Lung (tissue), 12 donors: Measurements from ENCODE around the gene OPN4. TPM values are rescaled to one million over a fixed set of nuclear protein-coding genes. Genes with fewer than 3 reads are reported as not detected.

Experiments used
- ATAC-seq: fragments of 200-7000 bp; cut with Tn5 transposase; one replicate; pipeline ENCODE4 v1.9.1; 2020; ENCODE audit warnings: moderate number of reproducible peaks; ENCODE audit not compliant: insufficient read depth, low FRiP score
- DNase-seq, 3 donors: peaks; one replicate each; pipeline ENCODE4 v3.0.0-alpha.2; 2013 to 2017
- H3K27ac ChIP-seq, 2 donors: one replicate each; pipeline ENCODE4 v1.5.1; 2013; ENCODE audit warnings: mild to moderate bottlenecking in 2 of 2, moderate library complexity in 2 of 2, control low read depth in 1 of 2, inconsistent platforms in 1 of 2, low read depth in 1 of 2, low read length in 1 of 2
- H3K27me3 ChIP-seq, 3 donors: one replicate each; pipeline ENCODE4 v1.5.1; 2013; ENCODE audit warnings: low read length in 2 of 3; ENCODE audit not compliant: control insufficient read depth in 3 of 3, insufficient read depth in 3 of 3
- H3K36me3 ChIP-seq, 4 donors: one replicate each; pipeline ENCODE4 v1.5.1; 2013; ENCODE audit warnings: low read length in 4 of 4, mild to moderate bottlenecking in 1 of 4, moderate library complexity in 1 of 4; ENCODE audit not compliant: control insufficient read depth in 4 of 4, insufficient read depth in 4 of 4
- H3K4me1 ChIP-seq, 5 donors: one replicate each; pipeline ENCODE4 v1.5.1; 2013; ENCODE audit warnings: low read length in 5 of 5, mild to moderate bottlenecking in 2 of 5, moderate library complexity in 1 of 5; ENCODE audit not compliant: control insufficient read depth in 5 of 5, insufficient read depth in 5 of 5
- H3K4me3 ChIP-seq: one replicate; pipeline ENCODE4 v1.5.1; 2013; ENCODE audit warnings: mild to moderate bottlenecking, control low read depth, moderate library complexity
- H3K9ac ChIP-seq, 2 donors: one replicate each; pipeline ENCODE4 v1.5.1; 2013; ENCODE audit warnings: low read length in 2 of 2, control low read depth in 1 of 2; ENCODE audit not compliant: insufficient read depth in 1 of 2
- H3K9me3 ChIP-seq, 4 donors: one replicate each; pipeline ENCODE4 v1.5.1; 2013; ENCODE audit warnings: low read length in 3 of 4, mild to moderate bottlenecking in 1 of 4, moderate library complexity in 1 of 4; ENCODE audit not compliant: control insufficient read depth in 4 of 4, insufficient read depth in 3 of 4
- WGBS, 2 donors: extraction: QIAGEN DNeasy Blood & Tissue Kit; methylation state at CpG; one replicate each; pipeline ENCODE4 v1.1.7; 2013; 5-methylcytosine and 5-hydroxymethylcytosine counted together
- polyA plus RNA-seq, 2 donors: library from polyadenylated mRNA; stranded (reverse); fragments of 200-250 nt; gene quantifications; one replicate each; pipeline ENCODE4 v1.2.1, GENCODE V29; 2013
- total RNA-seq, 2 donors: library from RNA; depleted of rRNA in 1 of 2; stranded (reverse); fragments of >200 nt in 1 of 2; gene quantifications; one replicate each; pipeline ENCODE4 v1.2.1, GENCODE V29; 2014 to 2021
- TF ChIP-seq, protein P1 (sequence below): IDR thresholded peaks from 2 replicates; pipeline ENCODE4 v1.5.1; 2012; ENCODE audit warnings: mild to moderate bottlenecking; ENCODE audit errors: control extremely low read depth, extremely low read depth
- donor health status: control.
- donor health status: control.
- donor health status: Bipolar disorder and iron deficiency.
- donor health status: healthy.
- donor health status: DM: yes; HTN: yes; CAD: no.

The OPN4 gene
- total and polyA plus RNA-seq, 4 donors, result 0.12 TPM; not detected in 3

DNA sequence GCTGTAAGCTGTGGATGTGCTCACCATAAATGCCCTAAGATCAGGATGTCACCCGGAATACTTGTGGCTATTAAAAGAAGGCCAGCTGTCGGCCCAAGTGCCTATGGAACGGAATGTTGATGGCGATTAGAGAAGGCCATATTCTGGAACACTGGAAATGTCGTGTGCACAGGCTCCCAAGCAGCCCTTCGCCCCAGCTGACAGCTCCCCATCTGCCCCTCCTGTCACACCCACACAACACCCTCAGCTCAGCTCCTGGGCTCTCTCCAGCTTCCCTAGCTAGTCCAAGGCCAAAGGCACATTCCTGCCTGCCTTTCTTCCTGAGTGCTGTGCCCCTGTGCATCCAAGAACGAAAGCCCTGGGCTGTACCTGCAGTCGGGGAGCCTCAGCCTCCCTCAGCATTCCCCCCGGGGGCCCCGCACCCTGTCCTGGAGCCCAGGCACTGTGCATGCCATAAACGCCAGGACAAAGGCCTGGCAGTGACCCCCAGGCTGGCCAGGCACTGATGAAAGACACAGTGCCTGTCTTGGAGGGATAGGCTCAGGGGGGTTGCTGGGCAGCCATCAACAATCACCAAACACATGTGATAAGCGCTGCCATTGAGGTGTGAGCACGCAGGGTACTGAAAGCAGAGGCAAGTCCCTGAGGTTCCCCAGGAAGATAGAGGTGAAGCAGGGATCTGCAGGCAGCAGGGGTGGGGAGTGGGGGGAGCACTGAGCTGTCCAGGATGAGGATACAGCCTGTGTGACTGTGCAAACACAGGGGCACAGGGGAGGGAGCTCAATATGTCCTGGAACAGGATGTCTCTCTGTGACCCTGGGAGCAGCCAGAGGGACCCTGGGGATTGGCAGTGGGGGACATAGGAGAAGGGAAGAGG lies 10.2 kb downstream of the OPN4 start:
- Histone ChIP-seq H3K9ac (no peak overlapping the region), H3K4me1 (peaks cover 0 to 34% (median 9%) of the 10 kb centered on the region in 5 donors), H3K36me3 (no peaks in the 10 kb centered on the region), H3K4me3 (no peak overlapping the region), H3K27ac (peak overlapping the region in 1 of 2 donors; percentile 94), H3K27me3 (no peaks in the 10 kb centered on the region), H3K9me3 (peaks cover 0 to 2% (median 0%) of the 10 kb centered on the region in 4 donors)
- DNase-seq (peak in 1 of 3 donors; percentile 31), ATAC-seq (no peak)
- WGBS, 2 donors, result 63 to 72% methylated on average over 13 of the region's 13 CpGs
- TF ChIP-seq, protein P1, sequence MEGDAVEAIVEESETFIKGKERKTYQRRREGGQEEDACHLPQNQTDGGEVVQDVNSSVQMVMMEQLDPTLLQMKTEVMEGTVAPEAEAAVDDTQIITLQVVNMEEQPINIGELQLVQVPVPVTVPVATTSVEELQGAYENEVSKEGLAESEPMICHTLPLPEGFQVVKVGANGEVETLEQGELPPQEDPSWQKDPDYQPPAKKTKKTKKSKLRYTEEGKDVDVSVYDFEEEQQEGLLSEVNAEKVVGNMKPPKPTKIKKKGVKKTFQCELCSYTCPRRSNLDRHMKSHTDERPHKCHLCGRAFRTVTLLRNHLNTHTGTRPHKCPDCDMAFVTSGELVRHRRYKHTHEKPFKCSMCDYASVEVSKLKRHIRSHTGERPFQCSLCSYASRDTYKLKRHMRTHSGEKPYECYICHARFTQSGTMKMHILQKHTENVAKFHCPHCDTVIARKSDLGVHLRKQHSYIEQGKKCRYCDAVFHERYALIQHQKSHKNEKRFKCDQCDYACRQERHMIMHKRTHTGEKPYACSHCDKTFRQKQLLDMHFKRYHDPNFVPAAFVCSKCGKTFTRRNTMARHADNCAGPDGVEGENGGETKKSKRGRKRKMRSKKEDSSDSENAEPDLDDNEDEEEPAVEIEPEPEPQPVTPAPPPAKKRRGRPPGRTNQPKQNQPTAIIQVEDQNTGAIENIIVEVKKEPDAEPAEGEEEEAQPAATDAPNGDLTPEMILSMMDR, result no peak

DNA sequence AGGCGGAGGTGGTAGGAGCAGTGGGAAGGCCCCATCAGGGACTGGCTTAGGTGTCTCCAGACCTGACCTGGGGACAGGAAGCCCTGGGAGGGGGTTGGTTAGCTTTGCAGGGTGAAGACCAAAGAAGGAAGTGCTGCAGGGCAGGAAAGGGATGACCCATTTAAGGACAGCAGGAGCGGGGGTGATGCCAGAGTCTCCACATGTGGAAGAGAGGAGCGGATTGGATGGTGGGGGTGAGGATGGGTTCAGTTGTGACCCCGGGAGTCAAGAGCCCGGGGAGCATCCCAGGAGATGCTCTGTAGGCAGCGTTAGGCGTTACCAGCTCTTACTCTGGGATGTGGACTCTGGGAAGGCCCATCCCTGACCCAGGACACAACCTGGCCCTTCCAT lies 10.9 kb downstream of the OPN4 start:
- H3K27ac ChIP-seq, result peak overlapping the region in 1 of 2 donors; percentile 94
- peaks cover 0 to 34% (median 9%) of the 10 kb centered on the region in 5 donors for H3K4me1 ChIP-seq
- H3K9ac ChIP-seq, result no peak overlapping the region
- peaks cover 0 to 2% (median 0%) of the 10 kb centered on the region in 4 donors for H3K9me3 ChIP-seq
- TF ChIP-seq, protein P1, result no peak
- WGBS, 2 donors, result 76% methylated on average over 7 of the region's 7 CpGs
- no peaks in the 10 kb centered on the region for H3K36me3 ChIP-seq
- H3K4me3 ChIP-seq, result no peak overlapping the region
- no peaks in the 10 kb centered on the region for H3K27me3 ChIP-seq
- no peak for DNase-seq
- no peak for ATAC-seq

DNA sequence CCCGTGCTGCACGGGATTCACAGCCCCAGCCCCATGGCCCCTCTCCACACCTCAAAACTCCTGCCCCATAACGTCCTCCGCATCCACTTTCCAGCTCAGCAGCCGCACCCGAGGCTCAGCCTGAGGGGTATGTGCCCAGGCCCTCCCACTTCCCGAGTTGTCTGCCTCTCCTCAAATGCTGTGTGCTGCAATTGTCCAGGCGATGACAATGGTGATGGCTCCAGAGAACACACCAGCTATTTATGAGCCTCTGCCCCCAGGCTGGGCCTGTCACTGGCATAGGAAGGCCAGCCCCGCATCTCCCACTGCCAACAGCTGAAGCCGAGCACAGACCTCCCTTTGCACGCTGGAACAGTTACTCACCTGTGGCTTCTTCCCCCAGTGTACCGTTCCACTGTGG lies 11.5 kb downstream of the OPN4 start:
- no peak for DNase-seq
- TF ChIP-seq, protein P1, result no peak
- WGBS, 2 donors, result 76 to 83% methylated on average over 12 of the region's 12 CpGs

More for the DNA sequence above, 11.5 kb downstream of the OPN4 start:
- Histone ChIP-seq H3K27ac (peak overlapping the region in 1 of 2 donors; percentile 94), H3K36me3 (no peaks in the 10 kb centered on the region), H3K27me3 (no peaks in the 10 kb centered on the region), H3K4me3 (no peak overlapping the region), H3K9ac (no peak overlapping the region), H3K9me3 (peaks cover 0 to 2% (median 0%) of the 10 kb centered on the region in 4 donors), H3K4me1 (peaks cover 0 to 34% (median 9%) of the 10 kb centered on the region in 5 donors)
- ATAC-seq, result no peak
